Gastrocnemius medialis (tissue), 4 donors: Measurements from ENCODE around the gene CUEDC2. TPM values are rescaled to one million over a fixed set of nuclear protein-coding genes. Genes with fewer than 3 reads are reported as not detected.
A peak's percentile ranks its signal among the peaks of the same experiment; 100 is the strongest.
"Not testable (repeated sequence)": the region's sequence is repeated elsewhere in the genome, so short reads cannot be mapped to it uniquely, and the experiment has no call there.

ENCODE experiments used
- ATAC-seq, 2 donors: fragments of 150-250 bp; one replicate each; pipeline ENCODE4 v1.9.1; 2016
- DNase-seq, 2 donors: peaks; one replicate each; pipeline ENCODE4 v3.0.0-alpha.2; 2019
- H3K27ac ChIP-seq, 4 donors: fragments of 200-600 bp; sonication (generic); 1 replicate in 1 of 4; 2 replicates in 3 of 4; pipeline ENCODE4 v1.5.1; 2016 to 2018; ENCODE audit warnings: mild to moderate bottlenecking in 2 of 4, moderate library complexity in 1 of 4
- H3K27me3 ChIP-seq, 3 donors: fragments of 200-600 bp; sonication (generic) in 2 of 3; 1 replicate in 1 of 3; 2 replicates in 2 of 3; pipeline versions ENCODE4 v1.5.1 to v1.6.0; 2016 to 2019; ENCODE audit warnings: mild to moderate bottlenecking in 1 of 3, moderate library complexity in 1 of 3
- H3K36me3 ChIP-seq, 2 donors: fragments of 200-600 bp; sonication (generic) in 1 of 2; one replicate each; pipeline ENCODE4 v1.5.1; 2017 to 2018
- H3K4me1 ChIP-seq, 2 donors: fragments of 200-600 bp; sonication (generic) in 1 of 2; one replicate each; pipeline ENCODE4 v1.5.1; 2016 to 2017; ENCODE audit warnings: mild to moderate bottlenecking in 2 of 2
- H3K4me3 ChIP-seq, 4 donors: fragments of 200-600 bp; sonication (generic) in 3 of 4; 1 replicate in 1 of 4; 2 replicates in 3 of 4; pipeline ENCODE4 v1.5.1; 2016 to 2019; ENCODE audit warnings: mild to moderate bottlenecking in 2 of 4
- H3K9me3 ChIP-seq, 3 donors: fragments of 200-600 bp; sonication (generic) in 2 of 3; 1 replicate in 1 of 3; 2 replicates in 2 of 3; pipeline ENCODE4 v1.5.1; 2016 to 2019
- POLR2A ChIP-seq, 2 donors: fragments of 450-650 bp; IDR thresholded peaks; one replicate each; pipeline ENCODE4 v1.6.1; 2017; ENCODE audit warnings: antibody characterized with exemption in 2 of 2, mild to moderate bottlenecking in 2 of 2, moderate library complexity in 2 of 2
- in situ Hi-C, 4 donors: fragments of 200-750 bp; cut with MboI; loops; one replicate each; pipeline versions ENCODE4 v1.15.0 to v1.8.0; 2017; ENCODE audit warnings: low sequenced_read_pairs in 4 of 4
- intact Hi-C: fragments of 100-400 bp; cut with DNase I; formaldehyde crosslinking; loops from one replicate; pipeline ENCODE4 v1.15.1; 2023; ENCODE audit warnings: low total_unique reads
- total RNA-seq, 4 donors: library from RNA; depleted of rRNA; stranded (reverse); fragments of >200 nt; gene quantifications; one replicate each; pipeline versions ENCODE4 v1.1.0 to v1.2.3, GENCODE V29; 2016
- TF ChIP-seq, protein P1 (sequence below), 5 experiments: fragments of 450-650 bp in 3 of 5; fragments of 200-600 bp in 2 of 5; sonication (generic) in 2 of 5; IDR thresholded peaks in 4 of 5; conservative IDR thresholded peaks in 1 of 5; 1 replicate in 4 of 5; 2 replicates in 1 of 5; pipeline ENCODE4 v1.5.1; 2016 to 2019; ENCODE audit warnings: antibody characterized with exemption in 5 of 5, mild to moderate bottlenecking in 3 of 5, moderate library complexity in 3 of 5

Gene CUEDC2
- total RNA-seq, 4 donors from 2014 or later, result 51.6 to 83.1 (median 70.2) TPM

DNA sequence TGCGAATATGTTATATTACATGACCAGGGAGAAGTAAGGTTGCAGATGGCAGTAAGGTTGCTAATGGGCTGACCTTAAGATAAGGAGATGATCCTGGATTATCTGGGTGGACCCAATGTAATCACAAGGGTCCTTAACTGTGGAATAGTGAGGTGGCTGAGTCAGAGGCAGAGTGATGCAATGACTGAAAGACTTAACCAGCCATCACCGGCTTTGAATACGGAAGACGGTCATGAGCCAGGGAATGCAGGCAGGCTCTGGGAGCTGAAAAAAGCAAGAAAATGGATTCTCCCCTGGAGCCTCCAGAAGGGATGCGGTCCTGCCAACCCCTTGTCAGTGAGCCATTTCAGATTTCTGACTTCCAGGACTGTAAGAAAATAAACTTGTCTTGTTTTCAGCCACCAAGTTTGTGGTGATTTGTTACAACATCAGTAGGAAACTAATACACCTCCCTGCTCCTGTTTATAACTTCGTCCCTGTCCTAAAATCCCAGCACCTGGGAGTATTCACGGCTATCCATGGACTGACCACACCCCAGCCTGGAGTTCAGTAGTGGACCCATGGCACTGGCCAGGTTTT, 23.6 kb upstream of the CUEDC2 start:
- no peak for TF ChIP-seq POLR2A (IDR thresholded peaks at IDR 0.05)
- TF ChIP-seq, protein P1, sequence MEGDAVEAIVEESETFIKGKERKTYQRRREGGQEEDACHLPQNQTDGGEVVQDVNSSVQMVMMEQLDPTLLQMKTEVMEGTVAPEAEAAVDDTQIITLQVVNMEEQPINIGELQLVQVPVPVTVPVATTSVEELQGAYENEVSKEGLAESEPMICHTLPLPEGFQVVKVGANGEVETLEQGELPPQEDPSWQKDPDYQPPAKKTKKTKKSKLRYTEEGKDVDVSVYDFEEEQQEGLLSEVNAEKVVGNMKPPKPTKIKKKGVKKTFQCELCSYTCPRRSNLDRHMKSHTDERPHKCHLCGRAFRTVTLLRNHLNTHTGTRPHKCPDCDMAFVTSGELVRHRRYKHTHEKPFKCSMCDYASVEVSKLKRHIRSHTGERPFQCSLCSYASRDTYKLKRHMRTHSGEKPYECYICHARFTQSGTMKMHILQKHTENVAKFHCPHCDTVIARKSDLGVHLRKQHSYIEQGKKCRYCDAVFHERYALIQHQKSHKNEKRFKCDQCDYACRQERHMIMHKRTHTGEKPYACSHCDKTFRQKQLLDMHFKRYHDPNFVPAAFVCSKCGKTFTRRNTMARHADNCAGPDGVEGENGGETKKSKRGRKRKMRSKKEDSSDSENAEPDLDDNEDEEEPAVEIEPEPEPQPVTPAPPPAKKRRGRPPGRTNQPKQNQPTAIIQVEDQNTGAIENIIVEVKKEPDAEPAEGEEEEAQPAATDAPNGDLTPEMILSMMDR (IDR thresholded peaks at IDR 0.05 in 4 of 5, conservative IDR thresholded peaks at IDR 0.05 in 1 of 5), result no peak
- ATAC-seq (no peak), DNase-seq (no peak)
- no peaks in the 10 kb centered on the region for H3K36me3 ChIP-seq
- H3K4me1 ChIP-seq, result peaks cover 7 to 18% of the 10 kb centered on the region in 2 donors
- H3K27me3 ChIP-seq, result no peaks in the 10 kb centered on the region
- no peak overlapping the region for H3K4me3 ChIP-seq
- H3K9me3 ChIP-seq, result no peaks in the 10 kb centered on the region
- in situ Hi-C loops (no loop called here), intact Hi-C loops (no loop called here)
- H3K27ac ChIP-seq, result no peak overlapping the region

DNA sequence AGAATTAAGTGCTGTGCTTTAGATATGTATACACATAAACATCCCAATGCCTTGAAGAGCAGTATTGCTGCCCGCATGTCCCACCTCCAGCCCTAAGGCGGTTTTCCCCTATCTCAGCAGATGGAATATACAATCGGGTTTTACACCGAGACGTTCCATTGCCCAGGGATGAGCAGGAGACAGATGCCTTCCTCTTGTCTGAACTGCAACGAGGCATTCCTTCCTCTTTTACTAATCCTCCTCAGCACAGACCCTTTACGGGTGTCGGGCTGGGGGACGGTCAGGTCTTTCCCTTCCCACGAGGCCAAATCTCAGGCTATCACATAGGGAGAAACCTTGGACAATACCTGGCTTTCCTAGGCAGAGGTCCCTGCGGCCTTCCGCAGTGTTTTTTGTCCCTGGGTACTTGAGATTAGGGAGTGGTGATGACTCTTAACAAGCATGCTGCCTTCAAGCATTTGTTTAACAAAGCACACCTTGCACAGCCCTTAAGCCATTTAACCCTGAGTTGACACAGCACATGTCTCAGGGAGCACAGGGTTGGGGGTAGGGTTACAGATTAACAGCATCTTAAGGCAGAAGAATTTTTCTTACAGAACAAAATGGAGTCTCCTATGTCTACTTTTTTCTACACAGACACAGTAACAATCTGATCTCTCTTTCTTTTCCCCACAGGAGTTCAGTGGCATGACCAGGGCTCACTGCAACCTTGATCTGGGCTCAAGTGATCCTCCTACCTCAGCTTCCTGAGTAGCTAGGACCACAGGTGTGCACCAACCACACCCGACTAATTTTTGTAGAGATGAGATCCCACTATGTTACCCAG, 22.5 kb upstream of the CUEDC2 start:
- intact Hi-C loops, in situ Hi-C loops: not testable (repeated sequence)

DNA sequence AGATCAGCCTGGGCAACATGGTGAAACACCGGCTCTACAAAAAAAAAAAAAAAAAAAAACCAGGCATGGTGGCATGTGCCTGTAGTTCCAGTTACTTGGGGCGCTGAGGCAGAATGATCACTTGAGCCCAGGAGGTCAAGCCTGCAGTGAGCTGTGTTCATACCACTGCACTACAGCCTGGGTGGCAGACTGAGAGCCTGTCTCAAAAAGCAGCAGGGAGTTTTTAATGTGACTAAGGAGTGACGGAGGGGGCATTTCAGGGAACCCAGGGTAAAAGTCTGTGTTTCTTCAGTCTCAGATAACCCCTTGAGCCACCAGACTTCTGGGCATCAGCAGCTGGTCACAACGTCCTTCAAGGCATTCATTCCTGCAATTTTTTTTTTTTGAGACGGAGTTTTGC, 21.1 kb upstream of the CUEDC2 start:
- DNase-seq, result no peak
- Histone ChIP-seq H3K27me3 (no peaks in the 10 kb centered on the region), H3K27ac (peak overlapping the region; percentile 65 to 69 (median 68)), H3K4me3 (no peak overlapping the region), H3K36me3 (no peaks in the 10 kb centered on the region), H3K4me1 (peaks cover 10 to 16% of the 10 kb centered on the region in 2 donors), H3K9me3 (no peaks in the 10 kb centered on the region)
- ATAC-seq, result no peak
- no peak for TF ChIP-seq POLR2A (IDR thresholded peaks at IDR 0.05)
- TF ChIP-seq, protein P1 (IDR thresholded peaks at IDR 0.05 in 4 of 5, conservative IDR thresholded peaks at IDR 0.05 in 1 of 5), result no peak
- in situ Hi-C loops (no loop called here), intact Hi-C loops (no loop called here)

More for the DNA sequence above, 22.5 kb upstream of the CUEDC2 start:
- H3K4me1 ChIP-seq, result peaks cover 6 to 16% of the 10 kb centered on the region in 2 donors
- not testable (repeated sequence) for H3K4me3 ChIP-seq, DNase-seq, H3K9me3 ChIP-seq, H3K27me3 ChIP-seq, H3K27ac ChIP-seq, H3K36me3 ChIP-seq, ATAC-seq

DNA sequence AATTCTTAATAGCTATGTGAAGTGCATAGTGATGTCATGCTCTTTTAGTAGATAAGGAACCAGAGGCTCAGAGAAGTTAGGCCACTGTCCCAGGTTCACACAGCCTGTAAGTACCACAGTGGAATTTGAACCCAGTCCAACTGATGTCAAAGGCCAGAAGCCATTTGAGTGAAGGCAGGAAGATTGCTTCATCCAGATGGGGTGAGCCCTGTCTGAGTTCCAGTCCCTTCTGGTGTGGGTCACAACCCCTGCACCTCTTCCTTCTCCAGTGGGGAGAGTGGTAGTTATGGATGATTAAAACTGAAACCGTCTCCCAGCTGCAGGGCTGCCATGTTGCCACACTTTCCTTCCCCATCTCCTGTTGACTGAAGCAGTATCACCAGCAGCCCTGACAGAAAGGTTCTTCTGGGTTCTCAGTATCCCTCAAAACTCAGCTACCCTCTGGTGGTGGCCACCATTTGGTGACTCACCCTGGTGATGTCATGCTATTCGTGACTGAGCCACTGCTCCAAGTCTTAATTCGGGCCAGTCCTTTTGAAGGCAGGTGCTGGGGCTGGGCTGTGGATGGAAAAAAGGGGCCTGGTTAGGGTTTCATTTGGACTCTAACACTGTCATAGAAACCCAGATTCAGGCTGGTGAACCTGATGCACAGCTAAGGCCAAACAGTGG, 20.4 kb upstream of the CUEDC2 start:
- peak overlapping the region; percentile 65 to 69 (median 68) for H3K27ac ChIP-seq
- no peak overlapping the region for H3K4me3 ChIP-seq
- no peaks in the 10 kb centered on the region for H3K27me3 ChIP-seq
- TF ChIP-seq, protein P1 (IDR thresholded peaks at IDR 0.05 in 4 of 5, conservative IDR thresholded peaks at IDR 0.05 in 1 of 5), result no peak
- TF ChIP-seq POLR2A (IDR thresholded peaks at IDR 0.05), result no peak
- DNase-seq, result peak in 1 of 2 donors; percentile 55
- H3K4me1 ChIP-seq, result peaks cover 10 to 16% of the 10 kb centered on the region in 2 donors
- no peaks in the 10 kb centered on the region for H3K36me3 ChIP-seq
- in situ Hi-C loops (no loop called here), intact Hi-C loops (no loop called here)
- no peaks in the 10 kb centered on the region for H3K9me3 ChIP-seq
- ATAC-seq, result peak; percentile 43 to 47
